SK-N-SH treated with all-trans-retinoic acid at 6 μM for 48 hours (cell line): ENCODE measurements around the gene FAM53A.

Source experiments
- ARNTL ChIP-seq: fragments of 450-650 bp; formaldehyde crosslinking; IDR thresholded peaks from 2 replicates; pipeline ENCODE4 v1.5.0; 2020; ENCODE audit warnings: low read depth, mild to moderate bottlenecking, moderate library complexity, borderline replicate concordance
- CREB5 ChIP-seq: fragments of 250-450 bp; sonication (Bioruptor Pico); IDR thresholded peaks from 2 replicates; pipeline ENCODE4 v1.5.1; 2020; ENCODE audit warnings: low read depth, mild to moderate bottlenecking, moderate library complexity
- ESRRG ChIP-seq: fragments of 250-450 bp; sonication (Bioruptor Pico); IDR thresholded peaks from 2 replicates; pipeline ENCODE4 v1.6.1; 2021; ENCODE audit warnings: mild to moderate bottlenecking
- POU6F1 ChIP-seq: fragments of 250-450 bp; sonication (Bioruptor Pico); IDR thresholded peaks from 2 replicates; pipeline ENCODE4 v1.8.0; 2021; ENCODE audit warnings: low read depth, mild to moderate bottlenecking, moderate library complexity, borderline replicate concordance
- TSHZ2 ChIP-seq: fragments of 250-450 bp; sonication (Bioruptor Pico); IDR thresholded peaks from 2 replicates; pipeline ENCODE4 v1.5.0; 2020; ENCODE audit warnings: mild to moderate bottlenecking, moderate library complexity
- ZFP3 ChIP-seq: fragments of 250-450 bp; sonication (Bioruptor Pico); IDR thresholded peaks from 2 replicates; pipeline ENCODE4 v1.5.0; 2020; ENCODE audit warnings: mild to moderate bottlenecking, moderate library complexity

- TF ChIP-seq ESRRG (CRISPR knock-in tag) (no peak), ZFP3 (CRISPR knock-in tag) (no peak), POU6F1 (CRISPR knock-in tag) (no peak), CREB5 (CRISPR knock-in tag) (no peak), ARNTL (no peak), TSHZ2 (CRISPR knock-in tag) (no peak)
Observed at GRCh38 chr4:1705732-1706131, 21.6 kb upstream of the FAM53A start.
